Measurements from ENCODE around the gene AP1S2.
A peak's percentile ranks its signal among the peaks of the same experiment; 100 is the strongest.
"Not testable (repeated sequence)": the region's sequence is repeated elsewhere in the genome, so short reads cannot be mapped to it uniquely, and the experiment has no call there.

AP1S2 gene

GRCh38 chrX:15854080-15854655 is 445 bp downstream of the AP1S2 start:
- DNase-seq, result peak; percentile 71

- DNase-seq, result no peak
Observed at GRCh38 chrX:15853586-15854079, 980 bp downstream of the AP1S2 start.

GRCh38 chrX:15849555-15849954 is 5.1 kb downstream of the AP1S2 start:
- DNase-seq, result no peak

GRCh38 chrX:15848576-15848975 is 6.0 kb downstream of the AP1S2 start:
- no peak for DNase-seq

GRCh38 chrX:15843960-15844359 is 10.7 kb downstream of the AP1S2 start:
- no peak for DNase-seq

GRCh38 chrX:15841853-15842516 is 12.6 kb downstream of the AP1S2 start:
- DNase-seq, result no peak

GRCh38 chrX:15838017-15838416 is 16.6 kb downstream of the AP1S2 start:
- no peak for DNase-seq

- DNase-seq, result no peak
Observed at GRCh38 chrX:15834827-15835595, 19.6 kb downstream of the AP1S2 start.

GRCh38 chrX:15834053-15834452 is 20.6 kb downstream of the AP1S2 start:
- DNase-seq, result no peak

GRCh38 chrX:15831347-15831746 is 23.3 kb downstream of the AP1S2 start:
- not testable (repeated sequence) for DNase-seq

- no peak for DNase-seq
Observed at GRCh38 chrX:15829217-15829616, 25.4 kb downstream of the AP1S2 start.

- no peak for DNase-seq
Observed at GRCh38 chrX:15825936-15826335, 28.7 kb downstream of the AP1S2 start.

- DNase-seq, result no peak
Observed at GRCh38 chrX:15822922-15823321, 31.7 kb downstream of the AP1S2 start.

- DNase-seq, result no peak
Observed at GRCh38 chrX:15820106-15821073, 34.2 kb downstream of the AP1S2 start.

GRCh38 chrX:15816886-15817285 is 37.7 kb downstream of the AP1S2 start:
- no peak for DNase-seq

GRCh38 chrX:15816438-15816809 is 38.2 kb downstream of the AP1S2 start:
- no peak for DNase-seq

GRCh38 chrX:15815779-15816437 is 38.7 kb downstream of the AP1S2 start:
- DNase-seq, result peak; percentile 20

GRCh38 chrX:15814771-15815365 is 39.7 kb downstream of the AP1S2 start:
- DNase-seq, result no peak

- no peak for DNase-seq
Observed at GRCh38 chrX:15813416-15813815, 41.2 kb downstream of the AP1S2 start.

- no peak for DNase-seq
Observed at GRCh38 chrX:15812192-15812938, 42.2 kb downstream of the AP1S2 start.

GRCh38 chrX:15808254-15808653 is 46.4 kb downstream of the AP1S2 start:
- no peak for DNase-seq

Measured in eye (tissue), 1 donor.